Liver (tissue), 9 donors: ENCODE data around the gene ADRA2B. TPM values are rescaled to one million over a fixed set of nuclear protein-coding genes. Genes with fewer than 3 reads are reported as not detected.

Source experiments
- DNase-seq: peaks from one replicate; pipeline ENCODE4 v3.0.0-alpha.2; 2017; ENCODE audit warnings: low spot score
- H3K27ac ChIP-seq, 2 donors: one replicate each; pipeline ENCODE4 v1.7.0; 2013; ENCODE audit warnings: inconsistent platforms in 2 of 2, low read length in 2 of 2, control low read depth in 1 of 2, low read depth in 1 of 2, mild to moderate bottlenecking in 1 of 2
- H3K27me3 ChIP-seq, 4 donors: one replicate each; pipeline versions ENCODE4 v1.6.1 to v1.7.0; 2013; ENCODE audit warnings: low read length in 3 of 4, inconsistent platforms in 1 of 4, mild to moderate bottlenecking in 1 of 4, moderate library complexity in 1 of 4; ENCODE audit not compliant: control insufficient read depth in 4 of 4, insufficient read depth in 4 of 4
- H3K36me3 ChIP-seq, 4 donors: one replicate each; pipeline versions ENCODE4 v1.6.1 to v1.7.0; 2013; ENCODE audit warnings: low read length in 3 of 4, mild to moderate bottlenecking in 3 of 4, low read depth in 1 of 4, moderate library complexity in 1 of 4; ENCODE audit not compliant: control insufficient read depth in 4 of 4, insufficient read depth in 3 of 4
- H3K4me1 ChIP-seq, 4 donors: one replicate each; pipeline versions ENCODE4 v1.6.1 to v1.7.0; 2013; ENCODE audit warnings: low read length in 3 of 4, mild to moderate bottlenecking in 3 of 4, moderate library complexity in 1 of 4; ENCODE audit not compliant: control insufficient read depth in 4 of 4, insufficient read depth in 4 of 4
- H3K4me3 ChIP-seq, 3 donors: one replicate each; pipeline versions ENCODE4 v1.6.1 to v1.7.0; 2013; ENCODE audit warnings: low read length in 3 of 3, control low read depth in 1 of 3, low read depth in 1 of 3, mild to moderate bottlenecking in 1 of 3
- H3K9ac ChIP-seq, 2 donors: one replicate each; pipeline ENCODE4 v1.7.0; 2013; ENCODE audit warnings: low read length in 2 of 2, mild to moderate bottlenecking in 2 of 2, moderate library complexity in 2 of 2, control low read depth in 1 of 2, low read depth in 1 of 2
- H3K9me3 ChIP-seq, 4 donors: one replicate each; pipeline versions ENCODE4 v1.6.1 to v1.7.0; 2013; ENCODE audit warnings: low read length in 3 of 4; ENCODE audit not compliant: control insufficient read depth in 4 of 4
- EGR1 ChIP-seq, 2 donors: IDR thresholded peaks; 2 replicates each; pipeline ENCODE4 v1.6.1; 2016 to 2018; ENCODE audit warnings: antibody characterized with exemption in 2 of 2, low read depth in 2 of 2
- GABPA ChIP-seq, 2 donors: IDR thresholded peaks in 1 of 2; conservative IDR thresholded peaks in 1 of 2; 2 replicates each; pipeline ENCODE4 v1.6.1; 2016; ENCODE audit warnings: antibody characterized with exemption in 2 of 2, mild to moderate bottlenecking in 1 of 2, moderate library complexity in 1 of 2
- HNF4A ChIP-seq, 2 donors: conservative IDR thresholded peaks; 2 replicates each; pipeline ENCODE4 v1.6.1; 2016; ENCODE audit warnings: antibody characterized with exemption in 2 of 2, mild to moderate bottlenecking in 2 of 2
- HNF4G ChIP-seq: IDR thresholded peaks from 2 replicates; pipeline ENCODE4 v1.6.1; 2016; ENCODE audit warnings: antibody characterized with exemption
- NR2F2 ChIP-seq: IDR thresholded peaks from 2 replicates; pipeline ENCODE4 v1.6.1; 2016; ENCODE audit warnings: antibody characterized with exemption
- RAD21 ChIP-seq, 2 donors: IDR thresholded peaks; 2 replicates each; pipeline ENCODE4 v1.6.1; 2016; ENCODE audit warnings: antibody characterized with exemption in 2 of 2, mild to moderate bottlenecking in 2 of 2
- RXRA ChIP-seq, 2 donors: IDR thresholded peaks; 2 replicates each; pipeline ENCODE4 v1.6.1; 2017 to 2018; ENCODE audit warnings: antibody characterized with exemption in 2 of 2, mild to moderate bottlenecking in 1 of 2
- TAF1 ChIP-seq: conservative IDR thresholded peaks from 2 replicates; pipeline ENCODE4 v1.6.1; 2016; ENCODE audit warnings: antibody characterized with exemption, mild to moderate bottlenecking
- YY1 ChIP-seq: IDR thresholded peaks from 2 replicates; pipeline ENCODE4 v1.6.1; 2016; ENCODE audit warnings: antibody characterized with exemption, mild to moderate bottlenecking
- WGBS: extraction: QIAGEN DNeasy Blood & Tissue Kit; methylation state at CpG from one replicate; pipeline ENCODE4 v1.1.7; 2013; 5-methylcytosine and 5-hydroxymethylcytosine counted together
- polyA plus RNA-seq, 2 donors: library from polyadenylated mRNA; stranded (reverse) in 1 of 2; unstranded in 1 of 2; fragments of 200-250 nt in 1 of 2; fragments of >200 nt in 1 of 2; fragmentation: Nextera tagmentation in 1 of 2; extraction: Ambion mirVana in 1 of 2; gene quantifications; one replicate each; pipeline versions ENCODE4 v1.2.1 to v1.2.3, GENCODE V29; 2013 to 2015
- total RNA-seq, 2 donors: library from RNA; depleted of rRNA; stranded (reverse); fragments of >200 nt; gene quantifications; one replicate each; pipeline ENCODE4 v1.2.3, GENCODE V29; 2014
- TF ChIP-seq, protein P1 (sequence below): IDR thresholded peaks from 2 replicates; pipeline ENCODE4 v1.6.1; 2016; ENCODE audit warnings: antibody characterized with exemption
- TF ChIP-seq, protein P2 (sequence below): fragments of 150-350 bp; IDR thresholded peaks from 2 replicates; pipeline ENCODE4 v1.5.1; 2017; ENCODE audit warnings: improper control_type of control experiment, low read depth, low read length; ENCODE audit not compliant: missing input control
- TF ChIP-seq, protein P3 (sequence below): IDR thresholded peaks from 2 replicates; pipeline ENCODE4 v1.6.1; 2016; ENCODE audit warnings: antibody characterized with exemption, mild to moderate bottlenecking
- donor health status: healthy.
- donor health status: healthy.
- donor health status: healthy.
- donor health status: healthy.
- donor health status: healthy.

ADRA2B gene
- total and polyA plus RNA-seq, 4 donors = 1.3 to 8.6 (median 3.0) TPM

DNA sequence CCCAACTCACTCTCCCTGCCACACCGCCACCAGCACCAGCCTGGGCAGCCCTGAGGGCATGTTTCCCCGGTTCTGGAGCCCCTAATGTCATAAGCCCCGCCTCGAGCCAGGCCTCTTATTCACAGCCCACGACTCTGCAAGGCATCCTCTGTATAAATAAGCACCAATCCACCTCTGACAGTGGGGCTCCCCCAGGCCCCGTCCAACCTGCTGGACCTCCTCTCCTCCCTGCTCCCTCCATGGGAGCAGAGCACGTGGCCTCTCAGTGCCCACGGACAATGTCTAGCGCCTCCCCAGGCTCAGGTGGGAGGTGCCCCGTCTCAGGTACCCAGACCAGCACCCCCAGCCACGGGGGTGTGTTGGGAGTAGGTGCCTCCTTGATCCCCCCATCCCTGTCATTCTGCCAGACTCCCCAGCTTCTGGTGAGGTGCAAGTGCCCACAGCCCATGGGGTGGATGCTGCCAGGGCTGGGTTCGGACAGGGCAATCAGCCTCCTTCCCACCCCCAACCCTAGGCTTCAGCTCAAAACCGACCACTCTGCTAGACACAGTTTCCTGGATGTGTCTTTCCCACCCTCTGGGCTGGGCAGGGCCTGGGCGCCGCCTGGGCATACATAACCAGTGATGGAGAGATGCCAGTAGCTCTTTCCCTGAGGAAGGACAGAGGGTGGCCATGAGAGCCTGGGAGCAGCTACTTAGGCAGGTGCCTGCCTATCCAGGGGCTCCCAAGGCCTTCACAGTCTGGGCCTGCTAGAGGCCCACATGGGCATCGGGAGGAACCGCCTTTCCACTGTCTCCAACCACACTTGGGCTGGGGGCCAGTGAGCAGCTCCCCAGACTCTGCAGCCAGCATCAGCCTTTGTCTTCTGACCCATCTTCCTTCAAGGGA lies 1.6 kb upstream of the ADRA2B start:
- Histone ChIP-seq H3K36me3 (no peaks in the 10 kb centered on the region), H3K4me3 (no peak overlapping the region)
- DNase-seq = no peak

DNA sequence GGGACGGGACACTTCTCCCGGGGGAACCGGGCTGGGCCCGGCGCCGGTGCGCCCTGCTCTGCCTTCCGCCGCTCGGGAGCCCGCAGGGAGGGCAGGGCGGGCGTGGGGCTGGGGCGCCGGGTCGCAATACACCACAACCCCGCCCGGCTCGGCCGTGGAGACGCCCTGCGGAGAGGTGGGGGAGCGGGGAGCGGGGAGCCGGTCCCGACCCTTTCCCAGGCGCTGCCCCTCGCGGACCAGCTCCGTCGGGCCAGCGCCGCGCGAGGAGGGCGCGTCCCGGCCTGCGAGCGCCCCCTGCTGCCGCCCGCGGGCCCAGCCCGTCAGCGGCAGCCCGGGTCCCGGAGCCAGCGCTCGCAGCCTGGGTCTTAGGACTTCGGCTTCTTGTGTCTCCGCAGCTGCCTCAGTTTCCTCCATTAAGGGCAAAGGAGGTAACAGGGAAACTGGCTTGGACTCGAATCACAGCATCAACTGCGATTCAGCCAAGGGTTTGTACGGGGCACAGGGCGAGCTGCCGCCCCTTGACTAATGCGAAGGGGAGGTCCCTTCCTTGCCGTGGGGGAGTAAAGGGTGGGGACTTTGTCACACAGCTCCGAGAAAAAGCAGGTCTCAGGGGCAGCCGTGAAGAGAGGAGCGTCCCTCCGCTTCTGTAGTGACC lies 635 bp upstream of the ADRA2B start:
- peaks cover 0 to 3% (median 0%) of the 10 kb centered on the region in 4 donors for H3K27me3 ChIP-seq

More for the DNA sequence above, 1.6 kb upstream of the ADRA2B start:
- WGBS = 56% methylated on average over 17 of the region's 17 CpGs
- Histone ChIP-seq H3K9ac (no peak overlapping the region), H3K27me3 (peaks cover 0 to 3% (median 0%) of the 10 kb centered on the region in 4 donors), H3K9me3 (no peaks in the 10 kb centered on the region), H3K4me1 (peaks cover 0 to 6% (median 3%) of the 10 kb centered on the region in 4 donors), H3K27ac (no peak overlapping the region)
- TF ChIP-seq RAD21 (IDR thresholded peaks at IDR 0.05) = no peak
- TF ChIP-seq YY1 = no peak
- TF ChIP-seq, protein P1, sequence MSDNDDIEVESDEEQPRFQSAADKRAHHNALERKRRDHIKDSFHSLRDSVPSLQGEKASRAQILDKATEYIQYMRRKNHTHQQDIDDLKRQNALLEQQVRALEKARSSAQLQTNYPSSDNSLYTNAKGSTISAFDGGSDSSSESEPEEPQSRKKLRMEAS = no peak
- no peak for TF ChIP-seq NR2F2
- TF ChIP-seq EGR1 (IDR thresholded peaks at IDR 0.05; ENCODE audit: low read depth in 2 of 2) = no peak
- TF ChIP-seq RXRA (IDR thresholded peaks at IDR 0.05) = no peak

More for the DNA sequence above, 635 bp upstream of the ADRA2B start:
- Histone ChIP-seq H3K4me3 (peak overlapping the region in 2 of 3 donors; percentile 28 to 63), H3K9ac (no peak overlapping the region), H3K27ac (no peak overlapping the region), H3K4me1 (peaks cover 0 to 6% (median 3%) of the 10 kb centered on the region in 4 donors), H3K36me3 (no peaks in the 10 kb centered on the region), H3K9me3 (no peaks in the 10 kb centered on the region)
- DNase-seq = peak; percentile 68
- WGBS = 3% methylated on average over 62 of the region's 62 CpGs
- no peak for TF ChIP-seq YY1
- no peak for TF ChIP-seq GABPA (IDR thresholded peaks at IDR 0.05 in 1 of 2, conservative IDR thresholded peaks at IDR 0.05 in 1 of 2)
- TF ChIP-seq EGR1 (IDR thresholded peaks at IDR 0.05; ENCODE audit: low read depth in 2 of 2) = no peak
- TF ChIP-seq, protein P2, sequence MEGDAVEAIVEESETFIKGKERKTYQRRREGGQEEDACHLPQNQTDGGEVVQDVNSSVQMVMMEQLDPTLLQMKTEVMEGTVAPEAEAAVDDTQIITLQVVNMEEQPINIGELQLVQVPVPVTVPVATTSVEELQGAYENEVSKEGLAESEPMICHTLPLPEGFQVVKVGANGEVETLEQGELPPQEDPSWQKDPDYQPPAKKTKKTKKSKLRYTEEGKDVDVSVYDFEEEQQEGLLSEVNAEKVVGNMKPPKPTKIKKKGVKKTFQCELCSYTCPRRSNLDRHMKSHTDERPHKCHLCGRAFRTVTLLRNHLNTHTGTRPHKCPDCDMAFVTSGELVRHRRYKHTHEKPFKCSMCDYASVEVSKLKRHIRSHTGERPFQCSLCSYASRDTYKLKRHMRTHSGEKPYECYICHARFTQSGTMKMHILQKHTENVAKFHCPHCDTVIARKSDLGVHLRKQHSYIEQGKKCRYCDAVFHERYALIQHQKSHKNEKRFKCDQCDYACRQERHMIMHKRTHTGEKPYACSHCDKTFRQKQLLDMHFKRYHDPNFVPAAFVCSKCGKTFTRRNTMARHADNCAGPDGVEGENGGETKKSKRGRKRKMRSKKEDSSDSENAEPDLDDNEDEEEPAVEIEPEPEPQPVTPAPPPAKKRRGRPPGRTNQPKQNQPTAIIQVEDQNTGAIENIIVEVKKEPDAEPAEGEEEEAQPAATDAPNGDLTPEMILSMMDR = peak; percentile 77
- TF ChIP-seq, protein P3, sequence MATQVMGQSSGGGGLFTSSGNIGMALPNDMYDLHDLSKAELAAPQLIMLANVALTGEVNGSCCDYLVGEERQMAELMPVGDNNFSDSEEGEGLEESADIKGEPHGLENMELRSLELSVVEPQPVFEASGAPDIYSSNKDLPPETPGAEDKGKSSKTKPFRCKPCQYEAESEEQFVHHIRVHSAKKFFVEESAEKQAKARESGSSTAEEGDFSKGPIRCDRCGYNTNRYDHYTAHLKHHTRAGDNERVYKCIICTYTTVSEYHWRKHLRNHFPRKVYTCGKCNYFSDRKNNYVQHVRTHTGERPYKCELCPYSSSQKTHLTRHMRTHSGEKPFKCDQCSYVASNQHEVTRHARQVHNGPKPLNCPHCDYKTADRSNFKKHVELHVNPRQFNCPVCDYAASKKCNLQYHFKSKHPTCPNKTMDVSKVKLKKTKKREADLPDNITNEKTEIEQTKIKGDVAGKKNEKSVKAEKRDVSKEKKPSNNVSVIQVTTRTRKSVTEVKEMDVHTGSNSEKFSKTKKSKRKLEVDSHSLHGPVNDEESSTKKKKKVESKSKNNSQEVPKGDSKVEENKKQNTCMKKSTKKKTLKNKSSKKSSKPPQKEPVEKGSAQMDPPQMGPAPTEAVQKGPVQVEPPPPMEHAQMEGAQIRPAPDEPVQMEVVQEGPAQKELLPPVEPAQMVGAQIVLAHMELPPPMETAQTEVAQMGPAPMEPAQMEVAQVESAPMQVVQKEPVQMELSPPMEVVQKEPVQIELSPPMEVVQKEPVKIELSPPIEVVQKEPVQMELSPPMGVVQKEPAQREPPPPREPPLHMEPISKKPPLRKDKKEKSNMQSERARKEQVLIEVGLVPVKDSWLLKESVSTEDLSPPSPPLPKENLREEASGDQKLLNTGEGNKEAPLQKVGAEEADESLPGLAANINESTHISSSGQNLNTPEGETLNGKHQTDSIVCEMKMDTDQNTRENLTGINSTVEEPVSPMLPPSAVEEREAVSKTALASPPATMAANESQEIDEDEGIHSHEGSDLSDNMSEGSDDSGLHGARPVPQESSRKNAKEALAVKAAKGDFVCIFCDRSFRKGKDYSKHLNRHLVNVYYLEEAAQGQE = no peak
- TF ChIP-seq, protein P1 = no peak
- TF ChIP-seq HNF4A (conservative IDR thresholded peaks at IDR 0.05) = no peak
- no peak for TF ChIP-seq HNF4G
- no peak for TF ChIP-seq TAF1
- peak in 1 of 2 donors; percentile 51 for TF ChIP-seq RAD21 (IDR thresholded peaks at IDR 0.05)
